Stomach (tissue), 4 donors: Measurements from ENCODE around the gene AGAP9.

Experiments used
- POLR2A ChIP-seq, 4 donors: fragments of 450-650 bp; IDR thresholded peaks; one replicate each; pipeline ENCODE4 v1.6.1; 2016; ENCODE audit warnings: antibody characterized with exemption in 4 of 4, control low read depth in 2 of 4, mild to moderate bottlenecking in 1 of 4, moderate library complexity in 1 of 4
- POLR2AphosphoS5 ChIP-seq, 3 donors: sonication (generic); formaldehyde crosslinking; IDR thresholded peaks; one replicate each; pipeline ENCODE4 v1.6.1; 2016; ENCODE audit warnings: antibody characterized with exemption in 3 of 3

DNA sequence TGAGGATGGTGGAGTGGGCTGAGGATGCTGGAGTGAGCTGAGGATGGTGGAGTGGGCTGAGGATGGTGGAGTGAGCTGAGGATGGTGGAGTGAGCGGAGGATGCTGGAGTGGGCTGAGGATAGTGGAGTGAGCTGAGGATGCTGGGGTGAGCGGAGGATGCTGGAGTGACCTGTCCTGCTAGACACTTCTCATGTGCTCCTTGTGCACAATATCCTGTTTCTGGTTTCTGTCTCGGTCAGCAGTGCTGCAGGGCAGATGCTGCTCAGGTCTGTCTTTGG is 68.7 kb downstream of the AGAP9 start:
- TF ChIP-seq POLR2A (IDR thresholded peaks at IDR 0.05) = no peak
- TF ChIP-seq POLR2AphosphoS5 (IDR thresholded peaks at IDR 0.05) = no peak
